ENCODE results near the gene KRTAP5-5. TPM values are rescaled to one million over a fixed set of nuclear protein-coding genes. Genes with fewer than 3 reads are reported as not detected.
"Not testable (repeated sequence)": the region's sequence is repeated elsewhere in the genome, so short reads cannot be mapped to it uniquely, and the experiment has no call there.

Gene KRTAP5-5
- total and polyA plus RNA-seq, 2 of the 8 experiments (the other 6 are each of a cell fraction or from before 2014, with no cell fraction given), result 0.09 TPM; not detected in 1

DNA sequence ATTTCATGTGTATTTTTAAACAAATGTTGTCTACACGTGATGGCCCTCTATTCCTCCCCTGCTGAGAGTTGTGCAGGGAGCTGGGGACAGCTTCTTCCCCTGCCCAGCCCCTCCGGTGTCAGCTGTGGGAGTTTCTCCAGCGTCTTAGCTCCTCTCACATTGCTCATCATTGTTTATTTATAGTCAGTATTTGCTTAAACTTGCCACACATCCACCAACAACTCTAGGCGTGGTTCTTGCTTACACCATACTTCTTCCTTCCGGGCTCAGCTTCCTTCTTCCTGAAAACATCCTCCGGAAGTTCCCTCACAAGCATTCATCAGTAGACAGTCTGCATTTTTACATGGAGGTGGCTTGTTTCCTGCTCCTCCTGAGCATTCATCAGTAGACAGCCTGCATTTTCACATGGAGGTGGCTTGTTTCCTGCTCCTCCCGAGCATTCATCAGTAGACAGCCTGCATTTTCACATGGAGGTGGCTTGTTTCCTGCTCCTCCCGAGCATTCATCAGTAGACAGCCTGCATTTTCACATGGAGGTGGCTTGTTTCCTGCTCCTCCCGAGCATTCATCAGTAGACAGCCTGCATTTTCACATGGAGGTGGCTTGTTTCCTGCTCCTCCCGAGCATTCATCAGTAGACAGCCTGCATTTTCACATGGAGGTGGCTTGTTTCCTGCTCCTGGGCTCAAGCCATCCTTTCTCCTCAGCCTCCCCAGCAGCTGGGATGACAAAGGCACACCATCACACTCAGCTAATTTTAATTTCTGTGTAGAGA is 40.2 kb upstream of the KRTAP5-5 start:
- H3K9me3 ChIP-seq (ENCODE audit: insufficient read depth in 2 of 2, low read depth in 1 of 2, low read length in 1 of 2); H3K56ac ChIP-seq (replicated peaks; ENCODE audit: insufficient read length, low read depth, low read length); H3K79me1 ChIP-seq (ENCODE audit: low read depth, low read length); H3K27ac ChIP-seq (ENCODE audit: low read depth, low read length); H3K18ac ChIP-seq (ENCODE audit: extremely low read depth, low read length); H3K4me3 ChIP-seq (ENCODE audit: extremely low read depth in 1 of 4, insufficient read depth in 2 of 4, low read depth in 3 of 4, low read length in 4 of 4); H4K5ac ChIP-seq (ENCODE audit: insufficient read length, low read depth, low read length); H3K36me3 ChIP-seq (ENCODE audit: control insufficient read depth in 2 of 4, insufficient read depth in 4 of 4, low read length in 3 of 4); H2BK12ac ChIP-seq (ENCODE audit: low read depth, low read length); H2BK15ac ChIP-seq (ENCODE audit: low read length); H3K23ac ChIP-seq (ENCODE audit: insufficient read length); POLR2A ChIA-PET (ENCODE audit: partially characterized antibody); H3K4me2 ChIP-seq (ENCODE audit: insufficient read depth in 1 of 2, low read depth in 2 of 2, low read length in 2 of 2); H4K91ac ChIP-seq (replicated peaks; ENCODE audit: insufficient read length, low read length); H4K20me1 ChIP-seq (replicated peaks in 1 of 2; ENCODE audit: control insufficient read depth in 1 of 2, insufficient read depth in 2 of 2, low read length in 2 of 2); H2AK5ac ChIP-seq (ENCODE audit: low read depth, low read length); H2BK20ac ChIP-seq (ENCODE audit: low read length); H2AFZ ChIP-seq (ENCODE audit: low read length); H3K14ac ChIP-seq (ENCODE audit: insufficient read length); H2BK120ac ChIP-seq (replicated peaks; ENCODE audit: low read depth, low read length); H2BK5ac ChIP-seq (ENCODE audit: low read depth, low read length); H3K79me2 ChIP-seq (ENCODE audit: control insufficient read depth in 1 of 2, insufficient read depth in 2 of 2, low read length in 2 of 2); DNase-seq (ENCODE audit: low read depth in 1 of 2, low spot score in 2 of 2); H3K23me2 ChIP-seq (ENCODE audit: low read depth, low read length); H3K4ac ChIP-seq (replicated peaks; ENCODE audit: insufficient read length, low read depth, low read length); H3K27me3 ChIP-seq (replicated peaks in 1 of 4; ENCODE audit: control insufficient read depth in 3 of 4, extremely low read depth in 1 of 4, insufficient read depth in 3 of 4, low read length in 3 of 4); H3K9ac ChIP-seq (replicated peaks in 1 of 4; ENCODE audit: extremely low read depth in 1 of 4, low read depth in 3 of 4, low read length in 3 of 4); H3K4me1 ChIP-seq (replicated peaks in 1 of 4; ENCODE audit: control insufficient read depth in 3 of 4, insufficient read depth in 4 of 4, low read length in 3 of 4); H4K8ac ChIP-seq (ENCODE audit: extremely low read depth, insufficient read depth, low read length); FAIRE-seq: not testable (repeated sequence)
- WGBS, 2 experiments (ENCODE audit: extremely low coverage in 1 of 2, insufficient coverage in 1 of 2, insufficient read length in 1 of 2, insufficient replicate concordance in 2 of 2, low coverage in 1 of 2, low lambda C conversion rate in 2 of 2, missing lambda C conversion rate in 1 of 2), result 77% methylated on average over 7 of the region's 10 CpGs; no CpG with 5 or more reads in 1 of the 2 experiments
- CTCF ChIA-PET (ENCODE audit: partially characterized antibody), result interaction anchor here (0.6 to 3.2 kb wide), 6 partner anchors 9 to 42 kb away, joined by 3 to 20 read pairs (median 5); no protein-coding TSS in a partner anchor
